Measurements from ENCODE around the gene CHAT.

DNA sequence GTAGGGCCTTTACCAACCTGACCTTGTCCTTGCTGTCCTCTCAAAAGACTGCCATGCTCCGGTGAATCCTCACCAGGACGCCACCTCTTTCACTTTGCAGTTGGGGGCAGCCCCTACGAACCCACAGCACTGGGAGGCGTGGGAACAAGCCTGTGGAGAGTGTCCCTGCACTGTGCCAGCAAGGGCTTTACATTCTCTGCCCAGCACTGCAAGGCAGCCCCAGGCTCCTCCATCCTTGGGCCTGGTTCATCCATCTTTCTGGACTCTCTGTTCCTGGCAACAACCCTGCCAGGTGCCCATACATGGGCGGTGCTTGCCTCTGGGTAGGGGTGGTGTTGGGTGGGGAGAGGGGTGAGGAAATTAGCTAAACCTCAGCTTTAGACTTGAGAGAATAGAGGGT, 1.4 kb downstream of the CHAT start:
- TF ChIP-seq, protein P1, sequence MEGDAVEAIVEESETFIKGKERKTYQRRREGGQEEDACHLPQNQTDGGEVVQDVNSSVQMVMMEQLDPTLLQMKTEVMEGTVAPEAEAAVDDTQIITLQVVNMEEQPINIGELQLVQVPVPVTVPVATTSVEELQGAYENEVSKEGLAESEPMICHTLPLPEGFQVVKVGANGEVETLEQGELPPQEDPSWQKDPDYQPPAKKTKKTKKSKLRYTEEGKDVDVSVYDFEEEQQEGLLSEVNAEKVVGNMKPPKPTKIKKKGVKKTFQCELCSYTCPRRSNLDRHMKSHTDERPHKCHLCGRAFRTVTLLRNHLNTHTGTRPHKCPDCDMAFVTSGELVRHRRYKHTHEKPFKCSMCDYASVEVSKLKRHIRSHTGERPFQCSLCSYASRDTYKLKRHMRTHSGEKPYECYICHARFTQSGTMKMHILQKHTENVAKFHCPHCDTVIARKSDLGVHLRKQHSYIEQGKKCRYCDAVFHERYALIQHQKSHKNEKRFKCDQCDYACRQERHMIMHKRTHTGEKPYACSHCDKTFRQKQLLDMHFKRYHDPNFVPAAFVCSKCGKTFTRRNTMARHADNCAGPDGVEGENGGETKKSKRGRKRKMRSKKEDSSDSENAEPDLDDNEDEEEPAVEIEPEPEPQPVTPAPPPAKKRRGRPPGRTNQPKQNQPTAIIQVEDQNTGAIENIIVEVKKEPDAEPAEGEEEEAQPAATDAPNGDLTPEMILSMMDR (IDR thresholded peaks at IDR 0.05; ENCODE audit: low read length): no peak
- TF ChIP-seq EZH2 (optimal IDR thresholded peaks at IDR 0.05; ENCODE audit: low read depth, low read length) (no peak), EZH2phosphoT487 (IDR thresholded peaks at IDR 0.05; ENCODE audit: low read length) (no peak)
